NT2/D1 (cell line): ENCODE data around the gene RHBG.
"Not testable (repeated sequence)": the region's sequence is repeated elsewhere in the genome, so short reads cannot be mapped to it uniquely, and the experiment has no call there.

Experiments used
- DNase-seq: peaks from one replicate; pipeline ENCODE4 v3.0.0-alpha.2; 2011; ENCODE audit warnings: low read depth, low spot score
- H3K27me3 ChIP-seq: 2 replicates; pipeline ENCODE4 v1.6.0; 2011; ENCODE audit warnings: mild to moderate bottlenecking; ENCODE audit not compliant: insufficient read length, insufficient read depth
- H3K36me3 ChIP-seq: 2 replicates; pipeline ENCODE4 v1.6.1; 2011; ENCODE audit warnings: mild to moderate bottlenecking, low read length, mixed read lengths; ENCODE audit not compliant: insufficient read depth, insufficient read length
- H3K4me1 ChIP-seq: 2 replicates; pipeline ENCODE4 v1.5.1; 2011; ENCODE audit not compliant: insufficient read depth, insufficient read length
- H3K4me3 ChIP-seq: 2 replicates; pipeline ENCODE4 v1.5.1; 2011; ENCODE audit warnings: low read depth; ENCODE audit not compliant: insufficient read length
- H3K9ac ChIP-seq: 2 replicates; pipeline ENCODE4 v1.6.0; 2011; ENCODE audit warnings: low read depth; ENCODE audit not compliant: insufficient read length
- H3K9me3 ChIP-seq: 2 replicates; pipeline ENCODE4 v1.5.1; 2011; ENCODE audit warnings: mild to moderate bottlenecking, low read length; ENCODE audit not compliant: insufficient read depth
- SUZ12 ChIP-seq: IDR thresholded peaks from 2 replicates; pipeline ENCODE4 v1.6.1; 2011; ENCODE audit not compliant: insufficient read length, insufficient read depth; ENCODE audit errors: extremely low read depth
- YY1 ChIP-seq: IDR thresholded peaks from 2 replicates; pipeline ENCODE4 v1.6.1; 2011; ENCODE audit not compliant: insufficient read length, insufficient read depth
- ZNF274 ChIP-seq: IDR thresholded peaks from 2 replicates; pipeline ENCODE4 v1.6.1; 2011; ENCODE audit warnings: mild to moderate bottlenecking, low read depth, low read length

The RHBG gene

GRCh38 chr1:156368889-156369684, at the start of gene RHBG:
Gene RHBG (plus strand): TSS chr1:156369211. CDS start chr1:156369250, 39 bp downstream.
- H3K4me3 ChIP-seq = peak within 1 kb of the TSS; percentile 35
- DNase-seq = peak; percentile 64
- H3K36me3 ChIP-seq = no peaks in the 10 kb centered on the region
- peaks cover 7% of the 10 kb centered on the region for H3K27me3 ChIP-seq
- H3K4me1 ChIP-seq = peaks cover 20% of the 10 kb centered on the region
- no peaks in the 10 kb centered on the region for H3K9me3 ChIP-seq
- peak within 1 kb of the TSS; percentile 62 for H3K9ac ChIP-seq
- TF ChIP-seq ZNF274 (no peak), SUZ12 (no peak), YY1 (no peak)

- Histone ChIP-seq H3K27me3 (no peaks in the 10 kb centered on the region), H3K9ac (no peak overlapping the region), H3K4me1 (no peaks in the 10 kb centered on the region), H3K36me3 (peaks cover 95% of the 10 kb centered on the region), H3K9me3 (no peaks in the 10 kb centered on the region), H3K4me3 (no peak overlapping the region)
- TF ChIP-seq ZNF274 (no peak), SUZ12 (no peak), YY1 (no peak)
- DNase-seq = no peak
Observed at GRCh38 chr1:156319664-156320063, 49.3 kb upstream of the RHBG start.

GRCh38 chr1:156320560-156320959, 48.5 kb upstream of the RHBG start:
- H3K9ac ChIP-seq = no peak overlapping the region
- peaks cover 95% of the 10 kb centered on the region for H3K36me3 ChIP-seq
- no peak for TF ChIP-seq SUZ12
- TF ChIP-seq YY1 = no peak
- no peak for TF ChIP-seq ZNF274
- no peaks in the 10 kb centered on the region for H3K4me1 ChIP-seq
- no peak overlapping the region for H3K4me3 ChIP-seq
- no peaks in the 10 kb centered on the region for H3K27me3 ChIP-seq
- DNase-seq = no peak
- H3K9me3 ChIP-seq = no peaks in the 10 kb centered on the region

- H3K9me3 ChIP-seq, H3K27me3 ChIP-seq, DNase-seq, H3K9ac ChIP-seq, H3K4me3 ChIP-seq, H3K4me1 ChIP-seq: not testable (repeated sequence)
- H3K36me3 ChIP-seq = peaks cover 87% of the 10 kb centered on the region
Observed at GRCh38 chr1:156323179-156323578, 45.8 kb upstream of the RHBG start.

GRCh38 chr1:156336242-156336641, 32.8 kb upstream of the RHBG start:
- Histone ChIP-seq H3K36me3 (peaks cover 62% of the 10 kb centered on the region), H3K4me3 (peak overlapping the region; percentile 92), H3K9me3 (no peaks in the 10 kb centered on the region), H3K4me1 (no peaks in the 10 kb centered on the region), H3K9ac (peak overlapping the region; percentile 44), H3K27me3 (no peaks in the 10 kb centered on the region)
- DNase-seq = no peak
- TF ChIP-seq YY1 (no peak), SUZ12 (no peak), ZNF274 (no peak)

- DNase-seq = no peak
- Histone ChIP-seq H3K9ac (peak overlapping the region; percentile 99), H3K9me3 (no peaks in the 10 kb centered on the region), H3K4me3 (peak overlapping the region; percentile 92), H3K4me1 (no peaks in the 10 kb centered on the region), H3K27me3 (no peaks in the 10 kb centered on the region), H3K36me3 (peaks cover 52% of the 10 kb centered on the region)
- TF ChIP-seq SUZ12 (no peak), YY1 (no peak), ZNF274 (no peak)
Observed at GRCh38 chr1:156337052-156337887, 31.7 kb upstream of the RHBG start.

GRCh38 chr1:156337888-156338179, 31.2 kb upstream of the RHBG start:
- Histone ChIP-seq H3K9ac (peak overlapping the region; percentile 99), H3K4me3 (peak overlapping the region; percentile 92), H3K36me3 (peaks cover 47% of the 10 kb centered on the region), H3K9me3 (no peaks in the 10 kb centered on the region), H3K4me1 (no peaks in the 10 kb centered on the region), H3K27me3 (no peaks in the 10 kb centered on the region)
- no peak for TF ChIP-seq SUZ12
- no peak for TF ChIP-seq YY1
- no peak for TF ChIP-seq ZNF274
- DNase-seq = no peak
